Glutamatergic neuron (in vitro differentiated cells): ENCODE measurements around the gene MIA. TPM values are rescaled to one million over a fixed set of nuclear protein-coding genes. Genes with fewer than 3 reads are reported as not detected.
A peak's percentile ranks its signal among the peaks of the same experiment; 100 is the strongest.
"Not testable (repeated sequence)": the region's sequence is repeated elsewhere in the genome, so short reads cannot be mapped to it uniquely, and the experiment has no call there.

Source experiments
- DNase-seq: peaks from one replicate; pipeline ENCODE4 v3.0.0; 2022
- H3K27ac Mint-ChIP-seq: one replicate; pipeline ENCODE4 v1.8.0; 2020; ENCODE audit warnings: mild to moderate bottlenecking, mixed read lengths, inconsistent platforms; ENCODE audit not compliant: unreplicated experiment
- H3K27me3 Mint-ChIP-seq: one replicate; pipeline ENCODE4 v1.8.0; 2020; ENCODE audit warnings: mild to moderate bottlenecking, moderate library complexity, mixed read lengths, inconsistent platforms; ENCODE audit not compliant: unreplicated experiment
- H3K36me3 Mint-ChIP-seq: one replicate; pipeline ENCODE4 v1.8.0; 2020; ENCODE audit warnings: mild to moderate bottlenecking, mixed read lengths, inconsistent platforms; ENCODE audit not compliant: unreplicated experiment
- H3K4me1 Mint-ChIP-seq: one replicate; pipeline ENCODE4 v1.8.0; 2020; ENCODE audit warnings: mild to moderate bottlenecking, low read depth, mixed read lengths, inconsistent platforms; ENCODE audit not compliant: unreplicated experiment
- H3K4me3 Mint-ChIP-seq: one replicate; pipeline ENCODE4 v1.8.0; 2020; ENCODE audit warnings: mild to moderate bottlenecking, mixed read lengths, inconsistent platforms; ENCODE audit not compliant: unreplicated experiment
- H3K9me3 Mint-ChIP-seq: one replicate; pipeline ENCODE4 v1.8.0; 2020; ENCODE audit warnings: mild to moderate bottlenecking, moderate library complexity, mixed read lengths, inconsistent platforms; ENCODE audit not compliant: unreplicated experiment
- total RNA-seq: library from RNA; stranded (reverse); fragmentation: NEBNext Ultra II Directional; extraction: Animal tissue kit (Norgen Biotek cat#: 25700); gene quantifications from one replicate; pipeline ENCODE4 v1.2.1, GENCODE V29; 2021; ENCODE audit not compliant: unreplicated experiment
- TF ChIP-seq, protein P1 (sequence below): fragments of 200-600 bp; sonication (generic); IDR thresholded peaks from one replicate; pipeline ENCODE4 v1.5.0; 2021; ENCODE audit not compliant: partially characterized antibody, unreplicated experiment

Gene MIA
- total RNA-seq, 1 donor from 2014 or later: not detected

DNA sequence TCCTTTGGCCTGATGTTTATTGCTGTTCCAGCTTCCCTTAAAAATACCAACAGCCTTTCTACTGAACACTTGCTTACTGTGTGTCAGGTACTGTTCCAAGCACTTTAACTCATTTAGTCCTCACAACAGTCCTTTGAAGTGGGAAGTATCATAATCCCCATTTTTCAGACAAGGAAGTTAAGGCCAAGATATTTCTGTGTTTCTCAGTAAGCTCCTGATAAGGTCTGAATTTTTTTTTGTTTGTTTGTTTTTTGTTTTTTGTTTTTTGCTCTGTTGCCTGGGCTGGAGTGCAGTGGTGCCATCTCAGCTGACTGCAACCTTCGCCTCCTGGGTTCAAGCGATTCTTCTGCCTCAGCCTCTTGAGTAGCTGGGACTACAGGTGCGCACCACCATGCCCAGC is 16.8 kb upstream of the MIA start:
- Mint-ChIP-seq H3K4me1 (peaks cover 8% of the 10 kb centered on the region), H3K4me3 (no peak overlapping the region), H3K9me3 (peaks cover 8% of the 10 kb centered on the region), H3K27ac (no peak overlapping the region), H3K36me3 (peaks cover 9% of the 10 kb centered on the region), H3K27me3 (peaks cover 2% of the 10 kb centered on the region)
- TF ChIP-seq, protein P1, sequence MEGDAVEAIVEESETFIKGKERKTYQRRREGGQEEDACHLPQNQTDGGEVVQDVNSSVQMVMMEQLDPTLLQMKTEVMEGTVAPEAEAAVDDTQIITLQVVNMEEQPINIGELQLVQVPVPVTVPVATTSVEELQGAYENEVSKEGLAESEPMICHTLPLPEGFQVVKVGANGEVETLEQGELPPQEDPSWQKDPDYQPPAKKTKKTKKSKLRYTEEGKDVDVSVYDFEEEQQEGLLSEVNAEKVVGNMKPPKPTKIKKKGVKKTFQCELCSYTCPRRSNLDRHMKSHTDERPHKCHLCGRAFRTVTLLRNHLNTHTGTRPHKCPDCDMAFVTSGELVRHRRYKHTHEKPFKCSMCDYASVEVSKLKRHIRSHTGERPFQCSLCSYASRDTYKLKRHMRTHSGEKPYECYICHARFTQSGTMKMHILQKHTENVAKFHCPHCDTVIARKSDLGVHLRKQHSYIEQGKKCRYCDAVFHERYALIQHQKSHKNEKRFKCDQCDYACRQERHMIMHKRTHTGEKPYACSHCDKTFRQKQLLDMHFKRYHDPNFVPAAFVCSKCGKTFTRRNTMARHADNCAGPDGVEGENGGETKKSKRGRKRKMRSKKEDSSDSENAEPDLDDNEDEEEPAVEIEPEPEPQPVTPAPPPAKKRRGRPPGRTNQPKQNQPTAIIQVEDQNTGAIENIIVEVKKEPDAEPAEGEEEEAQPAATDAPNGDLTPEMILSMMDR: no peak
- DNase-seq: no peak

DNA sequence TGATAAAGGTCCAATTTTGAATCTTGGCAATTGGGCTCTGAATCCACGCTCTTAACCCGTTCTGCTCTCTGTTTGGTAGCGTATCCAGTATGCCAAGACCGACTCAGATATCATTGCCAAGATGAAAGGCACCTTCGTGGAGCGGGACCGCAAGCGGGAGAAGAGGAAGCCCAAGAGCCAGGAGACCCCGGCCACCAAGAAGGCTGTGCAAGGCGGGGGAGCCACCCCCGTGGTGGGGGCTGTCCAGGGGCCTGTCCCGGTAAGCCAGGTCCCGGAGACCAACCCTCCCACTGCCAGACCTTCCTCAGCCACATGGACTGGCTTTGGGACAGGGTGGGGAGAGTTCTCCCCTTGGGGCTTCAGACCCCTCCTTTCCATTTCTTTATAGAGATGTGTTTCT is 16.0 kb upstream of the MIA start:
- TF ChIP-seq, protein P1: no peak
- peaks cover 16% of the 10 kb centered on the region for H3K36me3 Mint-ChIP-seq
- H3K9me3 Mint-ChIP-seq: peaks cover 8% of the 10 kb centered on the region
- H3K27ac Mint-ChIP-seq: no peak overlapping the region
- peaks cover 5% of the 10 kb centered on the region for H3K27me3 Mint-ChIP-seq
- H3K4me3 Mint-ChIP-seq: no peak overlapping the region
- no peak for DNase-seq
- H3K4me1 Mint-ChIP-seq: peaks cover 5% of the 10 kb centered on the region

DNA sequence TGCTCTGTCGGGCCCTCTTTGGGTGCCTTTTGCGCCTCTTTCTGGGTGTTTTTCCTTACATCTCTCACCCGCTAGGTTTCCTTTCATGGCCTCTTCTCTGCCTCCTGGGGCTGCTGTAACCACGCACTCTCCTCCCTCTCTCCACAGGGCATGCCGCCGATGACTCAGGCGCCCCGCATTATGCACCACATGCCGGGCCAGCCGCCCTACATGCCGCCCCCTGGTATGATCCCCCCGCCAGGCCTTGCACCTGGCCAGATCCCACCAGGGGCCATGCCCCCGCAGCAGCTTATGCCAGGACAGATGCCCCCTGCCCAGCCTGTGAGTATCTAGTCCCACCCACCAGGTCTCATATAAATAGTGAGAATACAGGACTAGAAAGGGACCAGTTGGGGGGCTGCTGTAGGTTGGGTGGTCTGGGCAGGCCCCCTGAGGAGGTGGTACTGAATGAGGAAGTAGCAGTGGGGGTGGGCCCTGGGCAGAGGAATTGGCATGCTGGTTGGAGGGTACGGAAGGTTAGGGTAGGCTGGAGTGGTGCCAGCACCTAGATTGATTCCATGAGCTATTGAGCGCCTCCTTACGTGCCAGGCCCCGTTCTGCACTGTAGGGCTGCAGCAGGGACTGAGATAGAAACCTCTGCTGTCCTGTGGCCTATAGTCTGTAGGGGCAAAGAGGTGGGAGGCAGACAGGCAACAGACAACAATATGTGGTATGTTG is 12.4 kb upstream of the MIA start:
- no peak for DNase-seq
- peaks cover 2% of the 10 kb centered on the region for H3K4me1 Mint-ChIP-seq
- H3K27me3 Mint-ChIP-seq: peaks cover 5% of the 10 kb centered on the region
- no peak overlapping the region for H3K27ac Mint-ChIP-seq
- H3K36me3 Mint-ChIP-seq: peaks cover 17% of the 10 kb centered on the region
- TF ChIP-seq, protein P1: no peak
- H3K4me3 Mint-ChIP-seq: no peak overlapping the region
- H3K9me3 Mint-ChIP-seq: peaks cover 3% of the 10 kb centered on the region

DNA sequence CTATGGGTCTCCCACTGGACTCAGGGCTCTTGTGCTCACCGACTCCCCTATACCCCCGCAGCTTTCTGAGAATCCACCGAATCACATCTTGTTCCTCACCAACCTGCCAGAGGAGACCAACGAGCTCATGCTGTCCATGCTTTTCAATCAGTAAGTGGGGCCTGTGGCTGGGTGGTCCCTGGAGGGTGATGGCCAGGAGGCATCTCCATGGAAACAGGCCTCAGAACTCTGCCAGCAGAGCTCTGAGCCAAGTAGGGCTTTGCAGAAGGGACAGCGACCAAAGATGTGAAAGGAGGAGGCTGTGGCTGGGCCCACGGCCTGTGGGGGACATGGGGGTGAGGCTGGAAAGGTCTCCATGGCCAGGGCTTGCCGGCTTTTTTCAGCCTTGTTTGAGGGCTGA is 11.8 kb upstream of the MIA start:
- Mint-ChIP-seq H3K4me3 (no peak overlapping the region), H3K4me1 (peaks cover 2% of the 10 kb centered on the region), H3K36me3 (peaks cover 17% of the 10 kb centered on the region), H3K27me3 (peaks cover 5% of the 10 kb centered on the region), H3K9me3 (peaks cover 3% of the 10 kb centered on the region), H3K27ac (no peak overlapping the region)
- no peak for DNase-seq
- TF ChIP-seq, protein P1: no peak

DNA sequence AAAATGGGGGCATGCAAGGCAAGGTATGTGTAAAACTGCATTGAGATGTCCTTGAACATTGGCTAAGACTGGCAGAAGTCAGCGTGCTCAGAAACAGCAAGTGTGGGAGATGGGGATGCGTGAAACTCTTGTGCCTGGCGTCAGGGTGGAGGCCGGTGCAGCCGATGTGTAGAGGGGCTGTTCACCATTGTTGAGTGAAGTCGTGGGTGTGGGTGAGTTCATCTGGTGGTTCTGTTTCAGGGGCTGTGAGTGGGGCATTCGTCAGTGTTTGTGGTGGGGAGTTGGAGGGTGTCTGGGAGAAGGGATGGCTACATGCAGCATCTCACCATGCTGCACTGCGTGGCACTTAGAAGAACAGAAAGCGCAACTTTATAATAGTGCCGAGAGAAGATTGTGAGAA is 11.4 kb upstream of the MIA start:
- Mint-ChIP-seq H3K9me3 (peaks cover 3% of the 10 kb centered on the region), H3K27me3 (peaks cover 5% of the 10 kb centered on the region), H3K27ac (peak overlapping the region; percentile 36), H3K36me3 (peaks cover 17% of the 10 kb centered on the region), H3K4me3 (peak overlapping the region; percentile 31), H3K4me1 (peaks cover 2% of the 10 kb centered on the region)
- no peak for DNase-seq
- TF ChIP-seq, protein P1: no peak

DNA sequence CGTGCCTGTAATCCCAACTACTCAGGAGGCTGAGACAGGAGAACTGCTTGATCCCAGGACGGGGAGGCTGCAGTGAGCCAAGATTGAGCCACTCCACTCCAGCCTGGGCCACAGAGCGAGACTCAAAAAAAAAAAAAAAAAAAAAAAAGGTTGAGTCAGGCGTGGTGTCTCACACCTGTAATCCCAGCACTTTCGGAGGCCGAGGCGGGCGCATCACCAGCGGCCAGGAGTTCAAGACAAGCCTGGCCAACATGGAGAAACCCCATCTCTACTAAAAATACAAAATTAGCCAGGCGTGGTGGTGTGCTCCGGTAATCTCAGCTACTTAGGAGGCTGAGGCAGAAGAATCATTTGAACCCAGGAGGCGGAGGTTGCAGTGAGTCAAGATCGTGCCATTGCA is 8.9 kb upstream of the MIA start:
- peaks cover 13% of the 10 kb centered on the region for H3K36me3 Mint-ChIP-seq

More for the DNA sequence above, 8.9 kb upstream of the MIA start:
- H3K27me3 Mint-ChIP-seq, H3K4me1 Mint-ChIP-seq, DNase-seq, H3K4me3 Mint-ChIP-seq, H3K9me3 Mint-ChIP-seq, H3K27ac Mint-ChIP-seq: not testable (repeated sequence)
